Measurements from ENCODE around the gene RAD51B.

- no peak for TF ChIP-seq SP1 (IDR thresholded peaks at IDR 0.05; ENCODE audit: low read depth)
- no peak for TF ChIP-seq ZNF274 (IDR thresholded peaks at IDR 0.05; ENCODE audit: low read depth, low read length)
- no peak for TF ChIP-seq CTCF (IDR thresholded peaks at IDR 0.05 in 2 of 3, conservative IDR thresholded peaks at IDR 0.05 in 1 of 3; ENCODE audit: borderline replicate concordance in 1 of 3, insufficient read depth in 1 of 3, low read depth in 2 of 3, low read length in 2 of 3)
- no peak for TF ChIP-seq POLR2A (IDR thresholded peaks at IDR 0.05; ENCODE audit: borderline replicate concordance, extremely low read depth, insufficient read depth, insufficient read length)
- TF ChIP-seq EZH2 (IDR thresholded peaks at IDR 0.05) = no peak
- TF ChIP-seq SIN3A (IDR thresholded peaks at IDR 0.05; ENCODE audit: low read depth) = no peak
- no peak for TF ChIP-seq MAX (IDR thresholded peaks at IDR 0.05)
- TF ChIP-seq POLR2AphosphoS5 (IDR thresholded peaks at IDR 0.05; ENCODE audit: low read depth, low read length) = no peak
- no peak for TF ChIP-seq JUND (IDR thresholded peaks at IDR 0.05)
- TF ChIP-seq ZFX (IDR thresholded peaks at IDR 0.05) = no peak
- no peak for TF ChIP-seq CEBPB (IDR thresholded peaks at IDR 0.05; ENCODE audit: low read depth)
- no peak for TF ChIP-seq REST (IDR thresholded peaks at IDR 0.05; ENCODE audit: low read depth)
- TF ChIP-seq TCF7L2 (IDR thresholded peaks at IDR 0.05; ENCODE audit: borderline replicate concordance, extremely low read depth, insufficient read depth, insufficient read length) = no peak
- TF ChIP-seq SRF (IDR thresholded peaks at IDR 0.05; ENCODE audit: low read depth) = no peak
These were observed 396.1 kb downstream of the RAD51B start for GRCh38 chr14:68215629-68216028.

All from HCT116 (cell line).